Endothelial cell of umbilical vein (primary cell): ENCODE measurements around the gene SRL. TPM values are rescaled to one million over a fixed set of nuclear protein-coding genes. Genes with fewer than 3 reads are reported as not detected.

Experiments used
- BruUV-seq: library from RNA; stranded (reverse); fragments of 400-500 nt; replicated peaks from 2 replicates; lab custom pipeline; 2021; lab: Mats Ljungman, UMichigan
- CTCF ChIA-PET: fragments of 300-600, 350-600 bp; sonication (Branson Sonifier 250); formaldehyde crosslinking; loops from one replicate; lab custom pipeline; 2021; ENCODE audit warnings: antibody characterized with exemption, inconsistent platforms; lab: Charles Lee
- POLR2A ChIA-PET: fragments of 300-600, 350-600 bp; sonication (Branson Sonifier 250); formaldehyde crosslinking; loops from one replicate; lab custom pipeline; 2021; ENCODE audit warnings: antibody characterized with exemption, inconsistent platforms; lab: Charles Lee
- DNase-seq: peaks from one replicate; pipeline ENCODE4 v3.0.0-alpha.2; 2011; ENCODE audit warnings: low read depth, low spot score
- FAIRE-seq: peaks from 2 replicates; lab custom pipeline; 2011; peaks lifted over from hg19 to GRCh38; lab: Jason Lieb, UNC
- H2AFZ ChIP-seq: 2 replicates; pipeline ENCODE4 v1.6.0; 2012; ENCODE audit warnings: low read depth, low read length, control low read depth, inconsistent platforms
- H3K27ac ChIP-seq: 2 replicates; pipeline ENCODE4 v1.5.1; 2011; ENCODE audit warnings: low read depth, mild to moderate bottlenecking, control low read depth, low read length, moderate library complexity; ENCODE audit not compliant: insufficient read depth
- H3K27me3 ChIP-seq, 2 experiments: 2 replicates each; pipeline versions ENCODE4 v1.6.0 to v1.6.1; 2011; ENCODE audit warnings: low read length in 2 of 2, mixed read lengths in 1 of 2; ENCODE audit not compliant: control insufficient read depth in 2 of 2, insufficient read depth in 2 of 2
- H3K36me3 ChIP-seq, 2 experiments: 2 replicates in 1 of 2; 3 replicates in 1 of 2; pipeline ENCODE4 v1.5.1; 2011; ENCODE audit warnings: low read length in 2 of 2, mild to moderate bottlenecking in 1 of 2, moderate library complexity in 1 of 2; ENCODE audit not compliant: control insufficient read depth in 2 of 2, insufficient read depth in 2 of 2; ENCODE audit errors: extremely low read depth in 1 of 2
- H3K4me1 ChIP-seq: 3 replicates; pipeline ENCODE4 v1.5.1; 2011; ENCODE audit warnings: mild to moderate bottlenecking, low read length; ENCODE audit not compliant: control insufficient read depth, insufficient read depth; ENCODE audit errors: extremely low read depth
- H3K4me2 ChIP-seq: 2 replicates; pipeline ENCODE4 v1.6.1; 2011; ENCODE audit warnings: low read length, control low read depth, mixed read lengths; ENCODE audit not compliant: insufficient read depth
- H3K4me3 ChIP-seq, 3 experiments: fragments of 200-600 bp in 1 of 3; sonication (generic), shearing (Covaris generic) in 1 of 3; replicated peaks in 1 of 3; 2 replicates each; pipeline ENCODE4 v1.5.1; 2011 to 2016; ENCODE audit warnings: control low read depth in 3 of 3, low read length in 3 of 3, mild to moderate bottlenecking in 2 of 3, inconsistent platforms in 1 of 3, low read depth in 1 of 3, moderate library complexity in 1 of 3; ENCODE audit not compliant: insufficient read depth in 1 of 3
- H3K79me2 ChIP-seq: 2 replicates; pipeline ENCODE4 v1.6.0; 2012; ENCODE audit warnings: low read length, inconsistent platforms; ENCODE audit not compliant: control insufficient read depth, insufficient read depth
- H3K9ac ChIP-seq: replicated peaks from 2 replicates; pipeline ENCODE3; 2011; ENCODE audit warnings: low read length, control low read depth; ENCODE audit not compliant: insufficient read depth; ENCODE audit errors: extremely low read depth
- H3K9me1 ChIP-seq: replicated peaks from 3 replicates; pipeline ENCODE4 v1.6.0; 2011; ENCODE audit warnings: mild to moderate bottlenecking, low read length; ENCODE audit not compliant: control insufficient read depth, insufficient read depth; ENCODE audit errors: extremely low read depth
- H3K9me3 ChIP-seq: replicated peaks from 2 replicates; pipeline ENCODE4 v1.5.1; 2012; ENCODE audit warnings: low read length, inconsistent platforms; ENCODE audit not compliant: control insufficient read depth, insufficient read depth
- H4K20me1 ChIP-seq: replicated peaks from 2 replicates; pipeline ENCODE3; 2011; ENCODE audit warnings: mild to moderate bottlenecking, low read length; ENCODE audit not compliant: control insufficient read depth, insufficient read depth; ENCODE audit errors: extremely low read depth
- CTCF ChIP-seq, 2 donors: IDR thresholded peaks; 1 replicate in 1 of 2; 2 replicates in 1 of 2; pipeline ENCODE4 v1.5.1; 2011; ENCODE audit warnings: low read length in 2 of 2, mild to moderate bottlenecking in 2 of 2, moderate library complexity in 2 of 2, control low read depth in 1 of 2, inconsistent platforms in 1 of 2, low read depth in 1 of 2; ENCODE audit not compliant: insufficient read depth in 1 of 2; ENCODE audit errors: extremely low read depth in 1 of 2
- EZH2 ChIP-seq: IDR thresholded peaks from 2 replicates; pipeline ENCODE4 v1.6.1; 2012; ENCODE audit warnings: borderline replicate concordance, low read depth, mild to moderate bottlenecking, moderate library complexity, low read length, inconsistent platforms; ENCODE audit not compliant: severe bottlenecking
- FOS ChIP-seq: IDR thresholded peaks from 2 replicates; pipeline ENCODE4 v1.6.1; 2011; ENCODE audit warnings: mild to moderate bottlenecking, low read length, moderate library complexity, borderline replicate concordance; ENCODE audit not compliant: insufficient read depth
- GATA2 ChIP-seq: IDR thresholded peaks from 2 replicates; pipeline ENCODE4 v1.7.0; 2011; ENCODE audit warnings: low read depth, mild to moderate bottlenecking, moderate library complexity, mixed read lengths, low read length; ENCODE audit not compliant: insufficient read length, insufficient read depth
- JUN ChIP-seq: IDR thresholded peaks from 2 replicates; pipeline ENCODE4 v1.6.1; 2011; ENCODE audit warnings: borderline replicate concordance, low read depth; ENCODE audit not compliant: insufficient read length, insufficient read depth
- MAX ChIP-seq: IDR thresholded peaks from 2 replicates; pipeline ENCODE4 v1.6.1; 2011; ENCODE audit not compliant: insufficient read depth, insufficient read length
- MYC ChIP-seq: IDR thresholded peaks from one replicate; pipeline ENCODE4 v1.6.1; 2011; ENCODE audit warnings: mild to moderate bottlenecking, low read depth, low read length
- POLR2A ChIP-seq: IDR thresholded peaks from 2 replicates; pipeline ENCODE4 v1.6.1; 2012; ENCODE audit warnings: low read depth, mild to moderate bottlenecking, control low read depth, low read length
- POLR2AphosphoS5 ChIP-seq: IDR thresholded peaks from 2 replicates; pipeline ENCODE4 v1.6.1; 2012; ENCODE audit warnings: low read depth, mild to moderate bottlenecking, control low read depth, low read length, moderate library complexity; ENCODE audit not compliant: insufficient read depth
- dilution Hi-C: fragments of 300-500 bp; cut with MboI; formaldehyde crosslinking; loops from one replicate; pipeline ENCODE4 v1.15.0; 2019; ENCODE audit warnings: low sequenced_read_pairs; ENCODE audit not compliant: extremely low pct_ligation_motif_present
- intact Hi-C: fragments of 100-400 bp; cut with micrococcal nuclease; formaldehyde crosslinking; loops from one replicate; pipeline ENCODE4 v1.10.0; 2022
- polyA plus RNA-seq, 4 experiments: library from polyadenylated mRNA; depleted of rRNA in 3 of 4; stranded (reverse) in 3 of 4; unstranded in 1 of 4; fragments of >200 nt; gene quantifications; 2 replicates each; pipeline versions ENCODE4 v1.2.1 to v1.2.3, GENCODE V29; 2011 to 2012; ENCODE audit warnings: missing spikeins in 1 of 4
- total RNA-seq: library from RNA; stranded (reverse); gene quantifications from 2 replicates; pipeline ENCODE4 v1.2.3, GENCODE V29; 2021

Gene SRL
- total and polyA plus RNA-seq, 2 donors (not counting 3 experiments of a cell fraction or from before 2014, with no cell fraction given) = 0.21 to 0.29 TPM

- POLR2A ChIA-PET = no interaction called here
- no peak for TF ChIP-seq JUN
- no peak for TF ChIP-seq FOS
- no peak for TF ChIP-seq POLR2AphosphoS5
- TF ChIP-seq MYC = no peak
- no peak for TF ChIP-seq POLR2A
- no peak for TF ChIP-seq EZH2
- no peak for TF ChIP-seq CTCF (IDR thresholded peaks at IDR 0.05; ENCODE audit: extremely low read depth in 1 of 2, insufficient read depth in 1 of 2, low read depth in 1 of 2, low read length in 2 of 2)
- no peak for TF ChIP-seq MAX
- no peak for TF ChIP-seq GATA2
- no peak for DNase-seq
- CTCF ChIA-PET = no interaction called here
- Histone ChIP-seq H3K4me3 (no peak overlapping the region), H3K27me3 (peaks cover 0 to 4% of the 10 kb centered on the region in 2 experiments), H4K20me1 (no peaks in the 10 kb centered on the region), H3K36me3 (no peaks in the 10 kb centered on the region), H3K79me2 (no peaks in the 10 kb centered on the region), H2AFZ (no peak overlapping the region), H3K4me1 (no peaks in the 10 kb centered on the region), H3K9ac (no peak overlapping the region), H3K4me2 (no peak overlapping the region), H3K9me3 (no peaks in the 10 kb centered on the region), H3K9me1 (no peaks in the 10 kb centered on the region), H3K27ac (no peak overlapping the region)
- dilution Hi-C loops (no loop called here), intact Hi-C loops (no loop called here)
- no TSS peak for BruUV-seq
- no peak for FAIRE-seq
These were observed 101.9 kb downstream of the SRL start for GRCh38 chr16:4139968-4140367.

Other genes with a start within 250 kb of the SRL start
- 13.1 and 14.0 TPM in 2 replicates for gene ADCY9, start 125.6 kb downstream of the SRL start, total RNA-seq
- gene ADCY9, start 125.6 kb downstream of the SRL start, polyA plus RNA-seq = 6.8 and 9.1 TPM in 2 replicates
- 11.1 and 12.4 TPM in 2 replicates for gene TFAP4, start 30.9 kb upstream of the SRL start, total RNA-seq
- 3.0 and 3.4 TPM in 2 replicates for gene TFAP4, start 30.9 kb upstream of the SRL start, polyA plus RNA-seq
- gene GLIS2, start 74.0 kb upstream of the SRL start, total RNA-seq = 10.1 and 11.3 TPM in 2 replicates
- gene GLIS2, start 74.0 kb upstream of the SRL start, polyA plus RNA-seq = 4.6 and 5.1 TPM in 2 replicates
- gene PAM16, start 109.2 kb upstream of the SRL start, total RNA-seq = 35.8 and 40.0 TPM in 2 replicates
- 67.2 and 76.2 TPM in 2 replicates for gene PAM16, start 109.2 kb upstream of the SRL start, polyA plus RNA-seq
- 0.14 and 0.42 TPM in 2 replicates for gene VASN, start 129.8 kb upstream of the SRL start, total RNA-seq
- 0.41 and 0.57 TPM in 2 replicates for gene VASN, start 129.8 kb upstream of the SRL start, polyA plus RNA-seq
- 70.4 and 72.3 TPM in 2 replicates for gene CORO7, start 174.5 kb upstream of the SRL start, total RNA-seq
- gene CORO7, start 174.5 kb upstream of the SRL start, polyA plus RNA-seq = 42.5 and 57.1 TPM in 2 replicates
- 40.6 and 45.4 TPM in 2 replicates for gene DNAJA3, start 183.8 kb upstream of the SRL start, total RNA-seq
- 29.0 and 33.4 TPM in 2 replicates for gene DNAJA3, start 183.8 kb upstream of the SRL start, polyA plus RNA-seq
- gene NMRAL1, start 232.5 kb upstream of the SRL start, total RNA-seq = 38.4 and 48.0 TPM in 2 replicates
- gene NMRAL1, start 232.5 kb upstream of the SRL start, polyA plus RNA-seq = 84.4 and 101 TPM in 2 replicates
- 80.7 and 92.6 TPM in 2 replicates for gene HMOX2, start 234.3 kb upstream of the SRL start, total RNA-seq
- 86.3 and 91.0 TPM in 2 replicates for gene HMOX2, start 234.3 kb upstream of the SRL start, polyA plus RNA-seq